Mesothelial cell of epicardium (in vitro differentiated cells): Measurements from ENCODE around the gene DUS1L. TPM values are rescaled to one million over a fixed set of nuclear protein-coding genes. Genes with fewer than 3 reads are reported as not detected.

Source experiments
- DNase-seq, 2 experiments: peaks; one replicate each; pipeline ENCODE4 v3.0.0; 2021; ENCODE audit warnings: low spot score in 2 of 2; ENCODE audit not compliant: unreplicated experiment in 2 of 2
- H3K27ac Mint-ChIP-seq: 2 replicates; pipeline ENCODE4 v1.8.0; 2021; ENCODE audit warnings: mixed read lengths
- H3K27me3 Mint-ChIP-seq: 2 replicates; pipeline ENCODE4 v1.8.0; 2021; ENCODE audit warnings: low read depth, mixed read lengths
- H3K36me3 Mint-ChIP-seq: 2 replicates; pipeline ENCODE4 v1.8.0; 2021; ENCODE audit warnings: mixed read lengths
- H3K4me1 Mint-ChIP-seq: 2 replicates; pipeline ENCODE4 v1.8.0; 2021; ENCODE audit warnings: mixed read lengths
- H3K4me3 Mint-ChIP-seq: 2 replicates; pipeline ENCODE4 v1.8.0; 2021; ENCODE audit warnings: mild to moderate bottlenecking, moderate library complexity, mixed read lengths
- H3K9me3 Mint-ChIP-seq: 2 replicates; pipeline ENCODE4 v1.8.0; 2021; ENCODE audit warnings: mixed read lengths
- total RNA-seq: library from RNA; stranded (reverse); gene quantifications from 3 replicates; pipeline ENCODE4 v1.2.1, GENCODE V29; 2021
- TF ChIP-seq, protein P1 (sequence below): fragments of 200-600 bp; sonication (generic); IDR thresholded peaks from one replicate; pipeline ENCODE4 v1.5.0; 2021; ENCODE audit warnings: antibody characterized with exemption; ENCODE audit not compliant: unreplicated experiment

Gene DUS1L
- total RNA-seq, 1 donor from 2014 or later = 94.9 TPM

- TF ChIP-seq, protein P1, sequence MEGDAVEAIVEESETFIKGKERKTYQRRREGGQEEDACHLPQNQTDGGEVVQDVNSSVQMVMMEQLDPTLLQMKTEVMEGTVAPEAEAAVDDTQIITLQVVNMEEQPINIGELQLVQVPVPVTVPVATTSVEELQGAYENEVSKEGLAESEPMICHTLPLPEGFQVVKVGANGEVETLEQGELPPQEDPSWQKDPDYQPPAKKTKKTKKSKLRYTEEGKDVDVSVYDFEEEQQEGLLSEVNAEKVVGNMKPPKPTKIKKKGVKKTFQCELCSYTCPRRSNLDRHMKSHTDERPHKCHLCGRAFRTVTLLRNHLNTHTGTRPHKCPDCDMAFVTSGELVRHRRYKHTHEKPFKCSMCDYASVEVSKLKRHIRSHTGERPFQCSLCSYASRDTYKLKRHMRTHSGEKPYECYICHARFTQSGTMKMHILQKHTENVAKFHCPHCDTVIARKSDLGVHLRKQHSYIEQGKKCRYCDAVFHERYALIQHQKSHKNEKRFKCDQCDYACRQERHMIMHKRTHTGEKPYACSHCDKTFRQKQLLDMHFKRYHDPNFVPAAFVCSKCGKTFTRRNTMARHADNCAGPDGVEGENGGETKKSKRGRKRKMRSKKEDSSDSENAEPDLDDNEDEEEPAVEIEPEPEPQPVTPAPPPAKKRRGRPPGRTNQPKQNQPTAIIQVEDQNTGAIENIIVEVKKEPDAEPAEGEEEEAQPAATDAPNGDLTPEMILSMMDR = no peak
- Mint-ChIP-seq H3K4me1 (no peaks in the 10 kb centered on the region), H3K27ac (no peak overlapping the region), H3K4me3 (no peak overlapping the region), H3K27me3 (no peaks in the 10 kb centered on the region), H3K36me3 (peaks cover 5% of the 10 kb centered on the region), H3K9me3 (no peaks in the 10 kb centered on the region)
- DNase-seq = no peak
These were observed 18.9 kb upstream of the DUS1L start for GRCh38 chr17:82084373-82085030.

DNA sequence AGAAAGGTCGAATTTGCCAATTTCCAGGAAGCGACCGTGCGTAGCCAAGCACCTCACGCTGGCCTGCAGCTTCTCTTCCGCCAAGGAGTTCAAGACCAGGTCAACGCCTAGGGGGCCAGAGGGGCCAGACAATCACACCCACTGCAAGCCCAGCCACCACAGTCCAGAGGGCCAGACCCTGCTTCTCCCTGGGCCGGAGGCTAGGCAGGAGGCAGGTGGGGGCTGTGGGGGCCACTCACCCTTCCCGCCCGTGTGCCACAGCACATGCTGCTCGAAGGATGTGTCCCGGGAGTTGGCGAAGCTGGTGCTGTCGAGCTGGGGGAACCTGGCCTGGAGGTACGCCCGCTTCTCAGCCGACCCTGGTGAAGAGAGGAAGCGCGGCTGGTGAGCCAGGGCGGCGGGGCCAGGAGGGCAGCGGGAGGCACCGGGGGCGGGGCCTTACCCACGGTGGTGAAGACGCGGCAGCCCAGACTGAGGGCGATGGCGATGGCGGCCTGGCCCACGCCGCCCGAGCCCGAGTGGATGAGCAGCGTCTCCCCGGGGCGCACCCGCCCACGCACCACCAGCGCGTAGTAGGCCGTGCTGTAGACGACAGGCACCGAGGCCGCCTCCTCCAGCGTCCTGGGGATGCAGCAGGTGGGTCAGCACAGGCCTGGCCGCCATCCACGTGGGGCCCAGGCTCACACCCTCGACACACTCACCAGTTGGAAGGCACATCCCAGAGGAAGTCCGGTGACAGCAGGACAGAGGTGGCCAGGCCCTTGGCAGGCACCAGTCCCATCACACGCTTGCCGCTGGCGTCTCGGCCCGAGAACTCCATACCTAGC is 18.1 kb upstream of the DUS1L start:
- no peak overlapping the region for H3K4me3 Mint-ChIP-seq
- H3K27me3 Mint-ChIP-seq = no peaks in the 10 kb centered on the region
- H3K9me3 Mint-ChIP-seq = no peaks in the 10 kb centered on the region
- no peak for DNase-seq
- no peaks in the 10 kb centered on the region for H3K4me1 Mint-ChIP-seq
- H3K27ac Mint-ChIP-seq = no peak overlapping the region
- peaks cover 5% of the 10 kb centered on the region for H3K36me3 Mint-ChIP-seq
- TF ChIP-seq, protein P1 = no peak

GRCh38 chr17:82083009-82083408 is 17.4 kb upstream of the DUS1L start:
- H3K9me3 Mint-ChIP-seq = no peaks in the 10 kb centered on the region
- DNase-seq = no peak
- no peaks in the 10 kb centered on the region for H3K27me3 Mint-ChIP-seq
- no peak overlapping the region for H3K27ac Mint-ChIP-seq
- TF ChIP-seq, protein P1 = no peak
- peaks cover 5% of the 10 kb centered on the region for H3K36me3 Mint-ChIP-seq
- H3K4me1 Mint-ChIP-seq = no peaks in the 10 kb centered on the region
- H3K4me3 Mint-ChIP-seq = no peak overlapping the region

DNA sequence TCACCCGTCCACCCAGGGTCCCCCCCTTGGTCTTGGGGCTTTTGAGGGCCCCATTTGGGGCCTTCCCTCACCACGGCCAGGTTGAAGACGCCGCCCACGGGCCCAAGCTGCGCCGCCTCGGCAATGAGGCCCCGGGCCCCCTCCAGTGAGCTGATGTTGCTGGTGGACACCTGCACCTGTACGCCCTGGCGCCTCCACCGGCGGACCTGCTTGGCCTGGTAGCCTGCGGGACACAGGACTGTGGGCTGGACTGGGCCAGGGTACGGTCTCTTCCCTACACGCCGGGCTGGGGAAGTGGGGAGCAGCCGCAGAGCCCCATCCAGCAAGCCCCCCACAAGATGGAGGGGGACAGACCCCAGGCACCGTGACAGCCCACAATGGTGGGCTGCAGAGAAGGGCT is 16.9 kb upstream of the DUS1L start:
- Mint-ChIP-seq H3K4me3 (no peak overlapping the region), H3K27me3 (no peaks in the 10 kb centered on the region), H3K9me3 (no peaks in the 10 kb centered on the region), H3K36me3 (peaks cover 5% of the 10 kb centered on the region), H3K27ac (no peak overlapping the region), H3K4me1 (no peaks in the 10 kb centered on the region)
- TF ChIP-seq, protein P1 = no peak
- DNase-seq = no peak

DNA sequence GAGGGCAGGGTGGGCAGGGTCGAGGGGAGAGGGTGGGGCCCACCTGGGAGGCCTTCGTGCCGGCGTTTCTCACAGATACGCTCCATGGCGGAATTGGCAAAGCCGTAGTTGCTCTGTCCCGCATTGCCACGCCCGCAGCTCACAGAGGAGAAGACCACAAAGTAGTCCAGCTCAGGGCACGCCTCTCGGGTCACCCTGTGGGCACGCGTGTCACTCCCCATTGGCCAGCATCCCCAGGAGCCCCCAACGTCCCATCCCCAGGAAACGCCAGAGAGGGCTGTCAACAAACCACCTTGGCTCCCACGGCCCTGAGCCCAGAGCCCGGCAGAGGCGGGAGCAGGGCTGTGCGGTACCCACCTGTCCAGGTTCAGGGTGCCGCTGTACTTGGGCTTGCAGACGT is 16.4 kb upstream of the DUS1L start:
- Mint-ChIP-seq H3K27me3 (no peaks in the 10 kb centered on the region), H3K4me1 (no peaks in the 10 kb centered on the region), H3K27ac (no peak overlapping the region), H3K4me3 (no peak overlapping the region), H3K36me3 (peaks cover 5% of the 10 kb centered on the region), H3K9me3 (no peaks in the 10 kb centered on the region)
- DNase-seq = no peak
- TF ChIP-seq, protein P1 = no peak
